Neural crest cell (in vitro differentiated cells): ENCODE results near the gene ATP9B. TPM values are rescaled to one million over a fixed set of nuclear protein-coding genes. Genes with fewer than 3 reads are reported as not detected.

Experiments
- DNase-seq: peaks from one replicate; pipeline ENCODE4 v3.0.0; 2021; ENCODE audit warnings: low read depth, mixed read lengths, low spot score
- H3K27ac Mint-ChIP-seq: one replicate; pipeline ENCODE4 v1.8.0; 2021; ENCODE audit warnings: mild to moderate bottlenecking, mixed read lengths; ENCODE audit not compliant: unreplicated experiment
- H3K27me3 Mint-ChIP-seq: 2 replicates; pipeline ENCODE4 v1.8.0; 2021; ENCODE audit warnings: low read depth, mild to moderate bottlenecking, mixed read lengths
- H3K36me3 Mint-ChIP-seq: 2 replicates; pipeline ENCODE4 v1.8.0; 2021; ENCODE audit warnings: low read depth, mild to moderate bottlenecking, mixed read lengths
- H3K4me1 Mint-ChIP-seq: 2 replicates; pipeline ENCODE4 v1.8.0; 2021; ENCODE audit warnings: mixed read lengths
- H3K4me3 Mint-ChIP-seq: one replicate; pipeline ENCODE4 v1.8.0; 2021; ENCODE audit warnings: mild to moderate bottlenecking, mixed read lengths
- H3K9me3 Mint-ChIP-seq: 2 replicates; pipeline ENCODE4 v1.8.0; 2021; ENCODE audit warnings: mixed read lengths
- total RNA-seq: library from RNA; stranded (reverse); gene quantifications from 2 replicates; pipeline ENCODE4 v1.2.1, GENCODE V29; 2021
- TF ChIP-seq, protein P1 (sequence below): fragments of 200-600 bp; sonication (generic); conservative IDR thresholded peaks from 2 replicates; pipeline ENCODE4 v1.5.0; 2021; ENCODE audit warnings: antibody characterized with exemption, mild to moderate bottlenecking

Gene ATP9B
- total RNA-seq, 1 donor from 2014 or later: 32.9 TPM

GRCh38 chr18:79106084-79106483, 36.9 kb downstream of the ATP9B start:
- H3K27me3 Mint-ChIP-seq: no peaks in the 10 kb centered on the region
- no peak overlapping the region for H3K27ac Mint-ChIP-seq
- no peaks in the 10 kb centered on the region for H3K9me3 Mint-ChIP-seq
- H3K4me3 Mint-ChIP-seq: no peak overlapping the region
- H3K4me1 Mint-ChIP-seq: peaks cover 6% of the 10 kb centered on the region
- peaks cover 24% of the 10 kb centered on the region for H3K36me3 Mint-ChIP-seq
- no peak for DNase-seq
- TF ChIP-seq, protein P1, sequence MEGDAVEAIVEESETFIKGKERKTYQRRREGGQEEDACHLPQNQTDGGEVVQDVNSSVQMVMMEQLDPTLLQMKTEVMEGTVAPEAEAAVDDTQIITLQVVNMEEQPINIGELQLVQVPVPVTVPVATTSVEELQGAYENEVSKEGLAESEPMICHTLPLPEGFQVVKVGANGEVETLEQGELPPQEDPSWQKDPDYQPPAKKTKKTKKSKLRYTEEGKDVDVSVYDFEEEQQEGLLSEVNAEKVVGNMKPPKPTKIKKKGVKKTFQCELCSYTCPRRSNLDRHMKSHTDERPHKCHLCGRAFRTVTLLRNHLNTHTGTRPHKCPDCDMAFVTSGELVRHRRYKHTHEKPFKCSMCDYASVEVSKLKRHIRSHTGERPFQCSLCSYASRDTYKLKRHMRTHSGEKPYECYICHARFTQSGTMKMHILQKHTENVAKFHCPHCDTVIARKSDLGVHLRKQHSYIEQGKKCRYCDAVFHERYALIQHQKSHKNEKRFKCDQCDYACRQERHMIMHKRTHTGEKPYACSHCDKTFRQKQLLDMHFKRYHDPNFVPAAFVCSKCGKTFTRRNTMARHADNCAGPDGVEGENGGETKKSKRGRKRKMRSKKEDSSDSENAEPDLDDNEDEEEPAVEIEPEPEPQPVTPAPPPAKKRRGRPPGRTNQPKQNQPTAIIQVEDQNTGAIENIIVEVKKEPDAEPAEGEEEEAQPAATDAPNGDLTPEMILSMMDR: no peak

DNA sequence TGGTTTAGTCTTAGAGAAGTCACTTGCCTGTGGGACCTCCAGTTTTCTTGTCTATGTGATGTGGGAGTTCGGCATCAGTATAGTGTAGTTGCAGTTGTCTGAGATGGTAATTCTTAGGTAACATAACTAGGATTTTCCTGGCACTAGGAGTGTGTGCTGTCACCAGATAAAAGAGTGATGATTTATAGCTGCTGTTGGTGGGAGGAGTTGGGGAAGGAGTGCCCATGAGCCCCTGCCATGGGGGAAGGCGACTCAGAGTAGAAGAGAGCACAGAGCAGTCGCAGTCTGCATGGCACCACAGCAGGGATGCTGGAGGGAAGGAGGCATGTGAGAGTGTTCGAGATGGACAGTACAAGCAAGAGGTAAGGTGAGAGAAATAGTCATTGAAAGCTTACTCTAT, 38.7 kb downstream of the ATP9B start:
- TF ChIP-seq, protein P1: no peak
- Mint-ChIP-seq H3K27me3 (no peaks in the 10 kb centered on the region), H3K9me3 (no peaks in the 10 kb centered on the region), H3K27ac (peak overlapping the region; percentile 39), H3K36me3 (peaks cover 12% of the 10 kb centered on the region), H3K4me3 (no peak overlapping the region), H3K4me1 (peaks cover 11% of the 10 kb centered on the region)
- DNase-seq: no peak

- Mint-ChIP-seq H3K36me3 (peaks cover 8% of the 10 kb centered on the region), H3K9me3 (no peaks in the 10 kb centered on the region), H3K4me3 (no peak overlapping the region), H3K4me1 (peaks cover 11% of the 10 kb centered on the region), H3K27ac (no peak overlapping the region), H3K27me3 (no peaks in the 10 kb centered on the region)
- no peak for DNase-seq
- TF ChIP-seq, protein P1: no peak
These were observed 39.5 kb downstream of the ATP9B start for GRCh38 chr18:79108549-79109215.

DNA sequence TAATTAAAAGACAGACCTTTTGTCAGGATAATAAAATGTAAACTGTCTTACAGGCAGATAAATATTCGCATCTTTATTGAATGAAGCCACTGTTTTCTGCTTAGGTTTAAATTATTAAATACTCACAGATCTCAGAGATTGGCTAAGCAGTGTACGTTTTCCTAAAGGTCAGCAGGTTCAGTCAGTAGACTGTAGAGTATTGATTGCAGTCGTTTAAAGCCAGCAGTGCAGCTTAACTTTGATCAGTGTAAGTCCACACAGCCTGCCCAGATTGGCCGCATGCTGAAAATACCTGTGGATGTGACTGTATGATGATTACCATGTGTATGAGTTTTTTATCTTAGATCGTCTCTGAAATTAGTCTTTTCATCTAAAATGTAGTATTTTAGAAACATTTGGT, 42.3 kb downstream of the ATP9B start:
- TF ChIP-seq, protein P1: no peak
- Mint-ChIP-seq H3K36me3 (peaks cover 16% of the 10 kb centered on the region), H3K9me3 (no peaks in the 10 kb centered on the region), H3K4me1 (peaks cover 11% of the 10 kb centered on the region), H3K27ac (no peak overlapping the region), H3K27me3 (no peaks in the 10 kb centered on the region), H3K4me3 (no peak overlapping the region)
- no peak for DNase-seq

DNA sequence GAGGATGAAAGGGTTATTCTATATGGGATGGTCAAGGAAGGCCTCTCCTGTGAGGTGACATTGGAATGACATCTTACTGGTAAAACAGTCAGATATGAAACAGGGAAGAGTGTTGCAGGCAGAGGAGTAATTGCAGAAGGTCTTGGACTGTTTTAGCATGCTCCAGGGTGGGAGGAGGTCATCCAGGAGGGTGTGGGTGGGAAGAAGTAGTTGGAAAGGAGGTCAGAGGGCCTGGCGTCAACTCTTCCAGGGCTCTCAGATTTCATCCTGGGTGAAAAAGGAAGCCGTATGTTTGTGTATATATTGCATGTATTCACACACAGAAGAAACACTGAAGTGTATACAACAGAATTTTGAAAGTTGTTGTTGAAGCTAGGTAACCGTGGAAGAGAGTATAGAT, 48.2 kb downstream of the ATP9B start:
- Mint-ChIP-seq H3K9me3 (no peaks in the 10 kb centered on the region), H3K27ac (no peak overlapping the region)

More for the DNA sequence above, 48.2 kb downstream of the ATP9B start:
- H3K4me3 Mint-ChIP-seq: no peak overlapping the region
- peaks cover 4% of the 10 kb centered on the region for H3K4me1 Mint-ChIP-seq
- TF ChIP-seq, protein P1: no peak
- no peak for DNase-seq
- no peaks in the 10 kb centered on the region for H3K27me3 Mint-ChIP-seq
- H3K36me3 Mint-ChIP-seq: peaks cover 25% of the 10 kb centered on the region
